ENCODE results near the gene EML4. TPM values are rescaled to one million over a fixed set of nuclear protein-coding genes. Genes with fewer than 3 reads are reported as not detected.

EML4 gene
- total and polyA plus RNA-seq, 2 of the 13 experiments (the other 11 are each of a cell fraction or from before 2014, with no cell fraction given): 243 to 476 TPM

DNA sequence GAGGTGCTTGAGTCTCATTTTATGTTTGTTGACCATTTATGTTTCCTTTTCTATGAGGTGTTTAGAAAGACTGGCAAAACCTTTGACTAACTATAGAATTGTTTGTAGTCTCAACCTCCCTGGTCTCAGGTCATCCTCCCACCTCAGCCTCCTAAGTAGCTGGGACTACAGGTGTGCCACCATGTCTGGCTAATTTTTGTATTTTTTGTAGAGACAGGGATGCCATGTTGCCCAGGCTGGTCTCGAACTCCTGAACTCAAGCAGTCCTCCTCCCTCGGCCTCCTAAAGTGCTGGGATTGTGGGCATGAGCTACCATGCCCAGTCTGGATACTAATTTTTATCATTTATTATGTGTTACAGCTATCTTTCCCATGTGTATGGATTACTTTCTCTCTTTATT, 67.8 kb downstream of the EML4 start:
- Histone ChIP-seq H3K4me1 (ENCODE audit: insufficient read depth, low read length) (peaks cover 100% of the 10 kb centered on the region), H3K9me3 (ENCODE audit: low read length) (no peaks in the 10 kb centered on the region), H3K27me3 (ENCODE audit: control insufficient read depth in 1 of 2, insufficient read depth in 2 of 2, low read length in 2 of 2) (no peaks in the 10 kb centered on the region), H3K79me2 (ENCODE audit: insufficient read depth, low read length) (peaks cover 99% of the 10 kb centered on the region), H3K4me3 (replicated peaks in 1 of 3; ENCODE audit: insufficient read depth in 1 of 3, low read depth in 2 of 3, low read length in 3 of 3) (no peak overlapping the region), H4K20me1 (ENCODE audit: insufficient read depth, low read length) (peaks cover 100% of the 10 kb centered on the region), H2AFZ (ENCODE audit: low read length) (no peak overlapping the region), H3K4me2 (ENCODE audit: low read depth, low read length) (no peak overlapping the region; the same call in 1 of the 2 replicates), H3K9ac (ENCODE audit: insufficient read depth, low read depth, low read length) (no peak overlapping the region), H3K27ac (ENCODE audit: extremely low read length, insufficient read depth, low read length) (no peak overlapping the region), H3K36me3 (replicated peaks in 1 of 2; ENCODE audit: control insufficient read depth in 1 of 2, insufficient read depth in 2 of 2, low read length in 2 of 2) (peaks cover 1 to 48% of the 10 kb centered on the region in 2 experiments)
- ChIA-PET CTCF (ENCODE audit: low intra/inter-chr PET ratio, low total read pairs) (interaction anchor here (3.4 kb wide), 1 partner anchor 140 kb away, joined by 24 read pairs; no protein-coding TSS in a partner anchor), POLR2A (no interaction called here)
- no TSS peak for BruUV-seq (replicated peaks)
- intact Hi-C loops (cut with micrococcal nuclease; ENCODE audit: unreplicated experiment): loop anchor here (5.0 kb wide), 3 partner anchors 35 to 370 kb away; no protein-coding TSS in a partner anchor
- 91% methylated on average over 2 of the region's 2 CpGs for WGBS (ENCODE audit: low lambda C conversion rate)
- ATAC-seq: no peak
- no peak for DNase-seq (ENCODE audit: low spot score)
- TF ChIP-seq ZC3H13 (CRISPR knock-in tag; IDR thresholded peaks at IDR 0.05) (no peak), POLR2A (IDR thresholded peaks at IDR 0.05; ENCODE audit: insufficient read depth in 1 of 2, low read depth in 2 of 2, low read length in 2 of 2) (0 out of 4 replicates have a peak, but pooled peaks of 1 of the 2 experiments have one; percentile 9)
- TF ChIP-seq, protein P1, sequence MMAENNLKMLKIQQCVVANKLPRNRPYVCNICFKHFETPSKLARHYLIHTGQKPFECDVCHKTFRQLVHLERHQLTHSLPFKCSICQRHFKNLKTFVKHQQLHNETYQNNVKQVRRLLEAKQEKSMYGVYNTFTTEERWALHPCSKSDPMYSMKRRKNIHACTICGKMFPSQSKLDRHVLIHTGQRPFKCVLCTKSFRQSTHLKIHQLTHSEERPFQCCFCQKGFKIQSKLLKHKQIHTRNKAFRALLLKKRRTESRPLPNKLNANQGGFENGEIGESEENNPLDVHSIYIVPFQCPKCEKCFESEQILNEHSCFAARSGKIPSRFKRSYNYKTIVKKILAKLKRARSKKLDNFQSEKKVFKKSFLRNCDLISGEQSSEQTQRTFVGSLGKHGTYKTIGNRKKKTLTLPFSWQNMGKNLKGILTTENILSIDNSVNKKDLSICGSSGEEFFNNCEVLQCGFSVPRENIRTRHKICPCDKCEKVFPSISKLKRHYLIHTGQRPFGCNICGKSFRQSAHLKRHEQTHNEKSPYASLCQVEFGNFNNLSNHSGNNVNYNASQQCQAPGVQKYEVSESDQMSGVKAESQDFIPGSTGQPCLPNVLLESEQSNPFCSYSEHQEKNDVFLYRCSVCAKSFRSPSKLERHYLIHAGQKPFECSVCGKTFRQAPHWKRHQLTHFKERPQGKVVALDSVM (CRISPR knock-in tag; IDR thresholded peaks at IDR 0.05): peak; percentile 90
- TF ChIP-seq, protein P2, sequence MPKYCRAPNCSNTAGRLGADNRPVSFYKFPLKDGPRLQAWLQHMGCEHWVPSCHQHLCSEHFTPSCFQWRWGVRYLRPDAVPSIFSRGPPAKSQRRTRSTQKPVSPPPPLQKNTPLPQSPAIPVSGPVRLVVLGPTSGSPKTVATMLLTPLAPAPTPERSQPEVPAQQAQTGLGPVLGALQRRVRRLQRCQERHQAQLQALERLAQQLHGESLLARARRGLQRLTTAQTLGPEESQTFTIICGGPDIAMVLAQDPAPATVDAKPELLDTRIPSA (CRISPR knock-in tag; IDR thresholded peaks at IDR 0.05; ENCODE audit: borderline replicate concordance): no peak
- in situ Hi-C loops (cut with HindIII; ENCODE audit: extremely low pct_ligation_motif_present, low pct_unique_long_range_greater_than_20kb): loop anchor here (5.0 kb wide), 1 partner anchor 140 kb away; no protein-coding TSS in a partner anchor
- FAIRE-seq: no peak

Data from HepG2 (cell line).